T-helper 2 cell treated with Interferon-gamma antibody and Interleukin-4, amounts not matched to agents 100 ng/mL and 5 ng/mL, for 36 hours (primary cell): Measurements from ENCODE around the gene EIF1. TPM values are rescaled to one million over a fixed set of nuclear protein-coding genes. Genes with fewer than 3 reads are reported as not detected.
"Not testable (repeated sequence)": the region's sequence is repeated elsewhere in the genome, so short reads cannot be mapped to it uniquely, and the experiment has no call there.

Experiments
- intact Hi-C: fragments of 100-400 bp; cut with micrococcal nuclease; formaldehyde crosslinking; loops from one replicate; pipeline ENCODE4 v1.15.1; 2023
- total RNA-seq: library from RNA; stranded (reverse); gene quantifications from 2 replicates; pipeline ENCODE4 v1.2.3, GENCODE V29; 2022

Gene EIF1
- total RNA-seq, 1 donor from 2014 or later: 751 TPM

GRCh38 chr17:41695134-41695661 lies 6.5 kb downstream of the EIF1 start:
- intact Hi-C loops: no loop called here

GRCh38 chr17:41695954-41696757 lies 7.5 kb downstream of the EIF1 start:
- intact Hi-C loops: no loop called here

GRCh38 chr17:41697122-41697962 lies 8.7 kb downstream of the EIF1 start:
- intact Hi-C loops: no loop called here

GRCh38 chr17:41700843-41701242 lies 12.2 kb downstream of the EIF1 start:
- intact Hi-C loops: not testable (repeated sequence)

- intact Hi-C loops: no loop called here
These were observed 14.0 kb downstream of the EIF1 start for GRCh38 chr17:41702712-41703111.

- intact Hi-C loops: no loop called here
These were observed 16.7 kb downstream of the EIF1 start for GRCh38 chr17:41705271-41705991.

GRCh38 chr17:41707803-41708669 lies 19.4 kb downstream of the EIF1 start:
- intact Hi-C loops: no loop called here

- intact Hi-C loops: no loop called here
These were observed 21.9 kb downstream of the EIF1 start for GRCh38 chr17:41710472-41711090.

- intact Hi-C loops: no loop called here
These were observed 23.1 kb downstream of the EIF1 start, which contains the start of gene GAST for GRCh38 chr17:41711669-41712400. GAST (plus strand) TSS chr17:41712331; CDS start chr17:41715437, 3,106 bp downstream.

GRCh38 chr17:41717408-41718286 lies 29.0 kb downstream of the EIF1 start:
- intact Hi-C loops: no loop called here

- intact Hi-C loops: no loop called here
These were observed 29.6 kb downstream of the EIF1 start for GRCh38 chr17:41718287-41718645.

GRCh38 chr17:41722231-41722630 lies 33.5 kb downstream of the EIF1 start:
- intact Hi-C loops: no loop called here

- intact Hi-C loops: no loop called here
These were observed 35.3 kb downstream of the EIF1 start for GRCh38 chr17:41723801-41724475.

- intact Hi-C loops: no loop called here
These were observed 35.9 kb downstream of the EIF1 start for GRCh38 chr17:41724476-41725050.

- intact Hi-C loops: no loop called here
These were observed 36.4 kb downstream of the EIF1 start for GRCh38 chr17:41725134-41725533.

- intact Hi-C loops: no loop called here
These were observed 39.4 kb downstream of the EIF1 start for GRCh38 chr17:41728056-41728455.

- intact Hi-C loops: loop anchor here (10.0 kb wide), 2 partner anchors 294 to 384 kb away; partner anchors contain the start of genes DHX58 and NKIRAS2
These were observed 41.8 kb downstream of the EIF1 start for GRCh38 chr17:41730479-41730878.
